ENCODE measurements around the gene FAU.

The FAU gene

DNA sequence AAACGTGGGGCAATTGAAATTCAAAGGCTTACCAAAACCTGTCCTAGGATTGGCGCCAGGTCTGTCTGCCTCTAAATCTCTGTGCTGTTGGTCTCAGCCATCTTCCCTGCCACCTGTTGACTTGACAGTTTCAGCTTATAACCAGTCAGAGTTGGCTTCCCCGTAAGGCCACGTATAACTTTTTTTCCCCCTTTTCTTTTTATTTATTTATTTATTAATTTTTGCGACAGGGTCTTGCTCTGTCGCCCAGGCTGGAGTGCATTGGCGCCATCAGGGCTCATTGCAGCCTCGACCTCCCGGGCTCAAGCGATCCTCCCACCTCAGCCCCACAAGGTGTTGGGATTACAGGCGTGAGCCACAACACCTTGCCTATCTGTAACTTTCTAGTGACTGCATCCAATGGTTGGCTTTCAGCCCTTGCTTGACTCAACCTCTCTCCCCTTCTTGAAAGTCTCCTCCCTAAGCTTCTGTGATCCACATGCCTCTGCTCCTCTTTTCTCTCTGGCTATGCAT is 13.8 kb upstream of the FAU start:
- no peak for DNase-seq

DNA sequence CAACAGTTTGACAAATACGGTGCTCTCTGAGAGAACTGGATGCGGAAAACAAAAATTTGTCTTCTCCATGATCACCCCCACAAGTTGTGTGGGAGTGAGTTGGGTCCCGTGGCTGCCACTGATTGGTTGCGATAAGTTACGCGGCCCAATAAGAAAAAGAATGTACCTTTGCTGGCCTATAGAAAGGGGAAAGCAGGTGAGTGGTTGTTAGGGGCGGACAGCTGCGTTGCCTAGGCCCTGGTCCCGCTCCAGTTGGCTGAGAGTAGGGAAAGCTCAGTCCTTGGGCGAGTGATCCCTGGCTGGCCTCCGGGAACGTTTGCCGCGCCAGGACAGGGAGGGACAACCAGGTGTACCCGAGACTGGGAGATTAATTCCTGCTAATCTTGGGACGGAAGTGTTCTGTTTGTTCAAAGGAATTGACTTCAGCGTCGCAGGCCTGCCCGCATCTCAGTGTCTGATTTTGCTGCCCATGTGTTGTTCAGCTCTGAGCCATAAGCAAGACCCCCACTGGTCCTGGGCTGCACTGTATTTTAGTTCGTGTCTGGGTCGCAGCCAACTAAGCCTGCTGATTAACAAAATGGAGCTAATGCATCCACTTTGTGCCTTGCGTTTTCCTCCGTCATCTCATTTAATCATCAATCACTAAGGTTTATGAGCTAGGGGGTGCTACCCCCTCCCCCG is 13.2 kb upstream of the FAU start:
- DNase-seq = peak; percentile 91 to 93

DNA sequence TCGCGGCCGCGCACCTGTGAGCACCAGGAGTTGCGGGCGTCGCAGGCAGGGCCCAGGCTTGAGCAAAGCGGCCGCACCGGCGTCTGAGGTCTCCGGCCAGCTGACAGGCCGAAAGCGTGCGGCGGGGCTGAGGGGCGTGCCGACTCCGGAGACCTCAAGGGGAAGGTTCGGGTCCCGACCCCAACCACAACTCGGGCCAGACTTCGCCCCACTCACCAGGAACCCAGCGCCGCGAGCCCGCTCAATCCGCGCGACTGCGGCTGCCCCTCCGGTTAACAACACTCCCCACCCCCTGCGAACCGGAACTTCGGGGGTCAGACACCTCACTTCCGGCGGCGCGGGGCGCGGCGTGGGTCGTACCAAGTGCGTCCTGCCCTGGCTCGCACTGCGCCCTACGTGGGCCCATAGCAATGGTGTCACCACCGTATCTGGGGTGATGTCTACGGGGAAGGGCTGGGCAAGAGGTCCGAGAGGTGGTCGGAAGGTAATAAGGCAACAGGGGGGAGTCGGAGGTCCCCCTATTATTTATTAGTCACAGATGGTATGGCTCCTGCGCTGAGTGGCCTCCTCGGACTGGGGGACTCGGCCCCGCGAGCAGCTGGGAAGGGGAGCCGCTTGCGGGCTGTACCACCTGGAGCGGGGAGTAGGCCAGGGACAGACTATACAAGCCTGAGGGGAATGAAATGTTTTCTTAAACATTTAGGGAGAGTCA is 12.5 kb upstream of the FAU start, which contains the start of gene SYVN1:
Gene SYVN1 (minus strand): TSS at position 280 of the 712 bp plus-strand sequence. CDS start 918 bp downstream, outside the sequence.
- peak; percentile 90 to 93 for DNase-seq

DNA sequence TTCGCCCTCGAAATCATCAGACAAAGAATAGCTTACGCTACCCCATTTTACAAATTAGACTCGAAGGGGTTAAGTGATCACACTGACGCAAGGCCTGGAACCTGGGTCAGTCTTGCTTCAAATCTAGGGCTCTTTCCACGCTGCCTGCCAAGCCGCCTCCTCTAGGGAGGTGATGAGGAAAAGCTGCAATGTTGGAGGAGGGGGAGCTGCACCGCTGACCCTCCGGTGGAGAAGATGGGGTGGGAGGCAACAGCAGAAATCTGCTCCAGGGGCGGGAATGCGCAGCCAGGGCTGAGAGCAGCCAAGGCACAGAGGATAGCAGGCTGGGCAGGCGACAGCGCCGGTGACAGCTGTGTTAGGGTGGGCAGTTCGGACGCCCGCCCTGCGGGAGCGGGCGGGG is 11.8 kb upstream of the FAU start:
- no peak for DNase-seq

DNA sequence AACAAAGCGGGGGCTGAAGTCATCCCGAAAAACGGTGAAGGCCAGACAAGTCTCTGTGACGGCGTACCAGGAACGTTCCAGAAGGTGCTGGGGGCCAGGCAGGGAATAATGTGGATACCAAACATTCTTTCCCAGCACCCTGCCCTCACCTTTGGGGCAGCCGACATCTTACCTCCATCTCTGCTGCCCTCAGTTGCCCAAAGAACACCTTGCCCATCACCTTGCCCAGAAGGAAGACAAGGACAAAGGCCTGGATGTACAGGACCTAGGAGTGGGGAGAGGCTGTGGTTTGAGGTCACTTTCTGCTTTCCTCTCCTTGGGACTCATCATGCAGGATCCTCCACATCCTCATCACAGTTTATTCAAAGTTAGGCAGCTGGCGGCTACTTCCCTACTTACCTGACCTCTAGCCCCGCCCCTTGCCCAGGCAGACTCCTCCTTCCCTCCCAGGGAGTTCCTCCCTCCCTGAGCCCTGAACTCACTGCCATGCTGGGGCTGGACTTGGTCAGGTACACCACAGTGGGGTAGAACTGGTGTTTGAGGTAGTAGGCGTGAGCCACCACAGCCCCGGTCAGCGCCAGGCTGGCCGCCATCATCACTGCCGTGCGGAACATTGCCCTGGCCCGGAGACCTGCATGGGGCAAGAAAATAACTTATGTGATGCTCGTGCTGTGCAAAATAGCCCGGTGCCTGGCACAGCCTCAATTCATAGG is 11.2 kb upstream of the FAU start:
- peak; percentile 55 to 68 for DNase-seq

DNA sequence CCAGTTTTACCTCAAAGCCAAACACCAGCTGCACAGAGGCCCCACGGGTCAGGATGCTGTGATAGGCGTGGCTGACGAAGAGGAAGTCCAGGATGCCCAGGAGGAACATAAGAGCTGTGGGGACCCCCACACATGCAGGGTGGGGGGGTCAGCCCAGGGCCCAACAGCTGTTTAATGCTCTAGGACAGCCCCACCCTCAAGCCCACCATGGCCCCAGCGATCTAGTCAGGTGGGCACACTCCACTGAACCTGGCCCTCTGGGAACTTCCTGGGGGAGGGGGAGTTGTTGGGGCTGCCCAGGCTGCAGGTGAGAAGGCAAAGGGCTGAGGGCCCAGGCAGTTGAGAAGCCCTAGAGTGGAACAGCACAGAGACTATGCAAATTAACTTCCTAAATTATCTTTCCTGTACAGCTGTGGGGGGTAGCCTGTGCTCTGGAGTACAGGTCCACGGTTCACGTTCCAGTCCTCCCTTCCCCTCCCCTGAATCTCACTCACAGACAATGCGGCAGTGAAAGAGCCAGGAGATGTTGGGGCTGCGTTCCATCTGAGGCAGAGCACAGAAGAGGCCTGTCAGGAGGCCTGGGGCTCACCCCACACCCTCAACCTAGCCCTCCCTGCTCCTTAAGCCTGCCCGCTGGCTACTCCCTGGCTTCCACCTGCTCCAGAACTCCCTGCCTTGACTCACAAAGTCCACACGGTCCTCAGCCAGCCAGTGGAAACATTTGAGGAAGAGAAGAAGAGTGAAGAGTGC is 10.5 kb upstream of the FAU start:
- peak in 1 of 2 donors; percentile 63 for DNase-seq

DNA sequence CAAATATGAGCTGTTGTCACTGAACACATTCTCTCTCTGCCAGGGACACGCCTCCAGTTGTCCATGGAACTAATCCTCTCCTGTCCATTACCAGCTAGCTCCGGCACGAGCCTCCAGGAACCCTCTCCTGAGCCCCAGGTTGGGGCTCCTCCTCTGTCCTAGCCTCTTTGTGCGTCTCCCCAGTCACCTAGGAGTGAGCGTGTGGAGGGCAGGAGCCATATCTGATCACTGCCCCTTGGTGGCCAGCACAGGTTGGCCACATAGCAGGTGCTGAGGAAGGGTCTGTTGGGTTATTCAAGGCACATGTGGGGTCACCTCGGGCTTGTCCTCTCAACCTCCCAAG is 9.9 kb upstream of the FAU start:
- no peak for DNase-seq

DNA sequence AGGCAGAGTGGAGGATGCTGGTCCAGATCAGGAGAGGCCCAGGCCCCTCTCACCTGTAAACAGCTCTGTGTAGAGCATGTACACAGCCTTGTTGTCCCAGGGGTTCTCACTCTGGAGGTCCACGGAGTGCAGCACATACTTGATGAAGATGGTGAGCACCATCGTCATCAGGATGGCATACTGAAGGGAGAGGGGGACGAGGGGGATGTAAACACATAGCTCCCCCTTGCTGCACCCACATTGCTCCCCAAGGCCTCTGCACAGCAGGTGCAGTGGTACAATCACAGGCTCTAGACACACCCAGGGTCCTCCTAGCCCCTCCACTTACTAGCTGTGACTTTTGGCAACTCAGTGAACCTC is 9.5 kb upstream of the FAU start:
- DNase-seq = no peak

DNA sequence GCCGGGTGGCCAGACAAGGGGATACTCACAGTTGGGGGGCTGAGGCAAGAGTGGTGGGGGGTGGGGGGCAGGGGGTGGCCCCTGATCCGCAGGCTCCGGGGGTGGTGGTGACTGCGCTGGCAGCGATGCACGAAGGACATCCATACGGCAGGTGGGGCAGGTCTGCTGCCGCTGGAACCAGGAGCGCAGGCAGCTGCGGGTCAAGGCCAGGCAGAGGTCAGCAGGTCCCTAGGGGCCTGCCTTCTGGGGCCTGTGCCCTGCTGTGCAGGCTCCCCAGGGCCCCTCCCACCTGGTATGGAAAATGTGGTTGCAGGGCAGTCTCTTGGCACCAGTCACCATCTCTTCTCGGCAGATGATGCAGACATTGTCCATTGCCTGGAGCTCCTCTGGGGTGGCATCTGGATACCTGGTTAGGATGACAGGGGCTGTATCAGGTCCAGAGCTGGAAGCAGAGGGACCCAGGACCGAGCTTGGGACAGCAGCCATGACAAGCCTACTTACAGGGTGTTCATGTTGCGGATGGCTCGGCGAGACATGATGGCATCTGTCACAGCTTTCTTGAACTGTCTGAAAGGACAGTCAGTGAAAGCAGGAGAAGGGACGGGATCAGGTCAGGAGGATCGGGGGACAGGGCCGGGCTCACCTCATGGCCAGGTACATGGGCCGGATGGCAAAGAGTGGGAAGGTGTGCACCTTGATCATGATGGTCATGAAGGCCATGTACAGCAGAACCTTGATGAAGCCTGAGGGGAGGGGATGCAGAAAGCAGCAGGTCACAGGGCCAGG is 8.9 kb upstream of the FAU start:
- DNase-seq = no peak

DNA sequence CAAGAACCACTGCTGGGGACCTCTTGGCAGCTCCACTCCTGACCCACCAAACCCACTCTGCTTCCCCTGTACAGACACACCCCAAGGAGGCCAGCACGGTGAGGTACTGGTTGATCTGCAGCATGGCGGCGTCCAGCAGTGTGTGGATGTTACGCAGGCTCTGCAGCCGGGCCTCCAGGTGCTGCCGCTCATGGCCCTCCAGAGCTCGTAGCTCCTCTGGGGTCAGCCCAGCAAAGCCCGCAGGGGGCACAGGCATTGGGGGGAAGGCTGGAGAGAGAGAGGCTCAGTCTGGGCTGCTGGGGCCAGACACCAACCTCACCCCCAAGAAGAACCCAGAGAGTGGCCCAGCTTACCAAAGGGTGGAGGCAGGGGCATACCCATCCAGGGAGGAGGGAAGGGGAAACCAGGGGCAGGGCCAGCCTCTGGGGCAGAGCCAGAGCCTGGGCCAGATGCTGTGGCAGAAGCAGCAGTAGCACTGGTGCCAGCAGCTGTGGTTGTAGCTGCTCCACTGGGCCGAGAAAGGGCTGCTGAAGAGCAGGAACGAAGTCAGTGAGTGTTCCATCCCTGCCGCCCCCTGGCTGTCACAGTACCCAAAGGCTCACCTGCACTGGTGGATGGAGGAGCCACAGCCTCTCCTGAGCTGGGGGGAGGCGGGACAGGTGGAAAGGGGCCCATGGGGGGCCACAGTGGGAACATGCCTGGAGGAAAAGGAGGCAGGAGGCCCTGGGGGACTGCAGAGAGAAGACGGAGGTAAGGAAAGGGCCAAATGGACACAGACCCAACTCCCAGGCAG is 7.9 kb upstream of the FAU start:
- DNase-seq = peak in 1 of 2 donors; percentile 43

DNA sequence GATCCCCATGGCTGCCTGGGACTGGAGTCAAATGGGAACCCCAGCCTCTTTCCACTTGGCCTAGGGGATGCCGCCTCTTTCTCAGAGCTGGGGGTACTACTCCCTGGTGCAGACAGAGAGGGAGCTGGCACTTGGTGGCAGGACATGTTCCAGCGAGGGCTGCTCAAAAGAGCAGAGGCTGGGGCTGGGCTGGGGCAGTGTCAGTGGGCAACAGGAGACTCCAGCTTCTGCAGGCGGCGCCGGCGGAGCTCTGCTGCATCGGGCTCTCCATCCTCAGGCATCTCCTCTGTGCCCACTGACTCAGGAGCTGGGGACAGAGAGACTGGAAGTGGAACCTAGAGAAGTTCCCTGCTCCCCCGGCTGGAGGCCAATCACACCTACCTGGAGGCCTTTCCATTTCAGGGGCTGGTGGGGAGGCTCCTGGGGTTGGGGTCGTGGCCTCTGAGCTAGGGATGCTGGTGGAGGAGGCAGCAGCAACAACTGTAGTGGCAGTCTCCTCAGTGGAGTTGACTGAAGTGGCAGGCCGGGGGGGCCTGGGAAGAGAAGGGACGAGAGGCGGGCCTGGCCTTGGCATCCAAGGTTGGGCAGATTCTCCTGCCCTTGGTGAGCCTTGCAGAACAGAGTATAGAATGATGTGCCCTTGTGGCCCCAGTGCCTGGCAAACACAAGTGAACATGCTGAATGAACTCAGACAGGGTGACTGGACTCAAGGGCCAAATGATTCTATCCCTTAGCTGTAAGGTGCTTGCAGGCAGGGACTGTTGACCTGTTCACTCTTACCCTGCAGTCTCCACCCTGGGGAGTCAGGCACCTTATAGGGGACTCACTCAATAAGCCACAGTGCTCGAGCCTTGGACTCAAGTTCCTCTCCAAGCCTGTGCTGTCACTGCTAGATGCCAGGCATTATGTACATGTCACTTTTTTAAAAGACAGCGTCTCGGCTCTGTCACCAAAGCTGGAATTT is 6.5 kb upstream of the FAU start:
- no peak for DNase-seq

DNA sequence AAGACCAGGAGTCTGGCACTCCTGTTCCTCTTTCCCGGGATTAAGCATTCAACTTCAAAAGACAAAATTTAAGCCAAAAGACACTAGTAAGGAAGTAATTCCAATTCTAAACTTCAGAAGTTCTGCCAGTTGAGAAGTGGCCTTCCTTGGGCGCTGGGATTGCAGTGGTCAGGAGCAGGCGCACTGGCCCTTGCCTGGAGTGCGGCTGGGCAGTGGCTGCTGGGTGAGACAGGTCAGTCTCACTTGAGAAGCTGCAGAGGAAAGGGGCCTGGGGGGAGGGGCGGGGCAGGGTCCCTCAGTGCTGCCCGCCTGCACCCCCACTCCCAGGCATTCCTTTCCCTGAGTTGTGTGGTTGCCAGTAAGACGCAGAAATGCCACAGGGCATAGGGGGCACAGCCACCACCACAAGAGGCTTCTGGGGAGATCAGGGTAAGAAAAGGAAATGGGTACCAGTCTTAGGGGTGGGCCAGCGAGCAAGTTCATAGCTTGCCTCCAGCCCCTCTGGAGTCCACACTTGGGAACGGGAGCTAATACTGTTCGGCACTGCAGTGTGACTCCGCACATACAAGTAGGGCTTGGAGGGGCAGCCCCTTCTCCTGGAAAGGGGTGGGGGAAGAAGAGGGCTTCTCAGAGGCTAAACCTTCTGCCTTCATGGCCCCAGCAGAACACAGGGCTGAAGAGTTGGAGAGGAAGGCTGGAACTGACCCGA is 5.7 kb upstream of the FAU start:
- no peak for DNase-seq

DNA sequence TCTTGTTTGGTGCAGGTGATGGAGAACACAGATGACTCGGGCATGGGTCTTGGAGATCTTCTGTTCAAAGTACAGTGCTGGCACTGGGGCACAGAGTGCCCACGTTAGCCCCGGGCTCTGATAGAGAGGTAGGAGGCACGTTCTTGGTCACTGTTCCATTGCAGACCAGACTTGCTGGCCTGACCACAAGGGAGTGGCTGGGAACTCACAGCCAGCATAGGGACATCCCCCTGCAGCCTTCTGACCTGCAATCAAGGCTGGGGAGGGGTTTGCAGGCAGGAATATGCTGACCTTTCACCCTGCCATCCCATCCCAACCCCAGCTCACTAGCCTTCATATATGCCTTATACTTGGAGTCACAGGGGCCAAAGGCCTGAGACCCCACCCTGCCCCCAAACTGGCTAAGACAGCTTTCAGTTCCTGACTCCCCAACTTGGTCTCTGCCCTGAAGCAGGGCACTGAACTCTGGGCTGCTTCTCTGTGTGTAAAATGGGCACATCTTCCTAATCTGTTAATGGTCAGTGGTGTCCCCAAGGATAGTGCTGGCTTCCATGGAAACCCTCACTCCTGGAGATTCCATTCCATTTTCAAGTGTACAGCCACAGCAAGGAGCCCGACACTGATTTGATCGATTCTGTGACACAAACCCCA is 4.8 kb upstream of the FAU start:
- no peak for DNase-seq

DNA sequence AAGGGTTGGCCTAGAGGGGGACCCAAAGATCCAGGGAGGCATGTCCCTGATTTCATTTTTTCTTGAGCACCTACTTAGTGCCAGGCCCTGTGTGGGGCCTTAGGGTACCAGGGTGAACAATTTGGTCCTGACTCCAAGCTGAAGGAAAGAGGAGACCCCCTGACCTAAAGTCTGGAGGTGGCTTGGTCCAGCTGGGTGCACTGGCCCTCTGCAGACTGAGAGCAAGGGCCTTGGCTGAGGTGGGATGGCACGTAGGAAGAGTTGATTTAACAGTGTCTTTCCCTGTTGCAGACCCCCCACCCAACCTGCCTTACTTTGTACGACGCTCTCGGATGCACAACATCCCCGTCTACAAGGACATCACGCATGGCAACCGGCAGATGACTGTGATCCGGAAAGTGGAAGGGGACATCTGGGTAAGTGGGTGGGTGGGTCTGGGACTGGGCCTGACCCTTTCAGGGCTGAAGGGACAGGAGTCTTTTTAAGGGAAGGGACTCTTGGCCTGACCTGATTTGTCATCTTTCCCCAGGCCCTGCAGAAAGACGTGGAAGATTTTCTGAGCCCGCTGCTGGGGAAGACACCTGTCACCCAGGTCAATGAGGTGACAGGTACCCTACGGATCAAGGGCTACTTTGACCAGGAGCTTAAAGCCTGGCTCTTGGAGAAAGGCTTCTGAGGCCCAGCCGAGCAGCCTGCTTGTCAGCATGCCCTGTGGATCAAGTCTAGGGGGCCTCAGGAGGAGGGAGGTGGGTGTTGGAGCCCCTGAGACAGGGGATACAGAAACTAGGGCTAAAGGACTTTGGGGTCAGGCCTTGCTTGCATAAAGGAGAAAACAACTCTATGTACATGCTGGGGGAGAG is 3.5 kb upstream of the FAU start:
- no peak for DNase-seq

DNA sequence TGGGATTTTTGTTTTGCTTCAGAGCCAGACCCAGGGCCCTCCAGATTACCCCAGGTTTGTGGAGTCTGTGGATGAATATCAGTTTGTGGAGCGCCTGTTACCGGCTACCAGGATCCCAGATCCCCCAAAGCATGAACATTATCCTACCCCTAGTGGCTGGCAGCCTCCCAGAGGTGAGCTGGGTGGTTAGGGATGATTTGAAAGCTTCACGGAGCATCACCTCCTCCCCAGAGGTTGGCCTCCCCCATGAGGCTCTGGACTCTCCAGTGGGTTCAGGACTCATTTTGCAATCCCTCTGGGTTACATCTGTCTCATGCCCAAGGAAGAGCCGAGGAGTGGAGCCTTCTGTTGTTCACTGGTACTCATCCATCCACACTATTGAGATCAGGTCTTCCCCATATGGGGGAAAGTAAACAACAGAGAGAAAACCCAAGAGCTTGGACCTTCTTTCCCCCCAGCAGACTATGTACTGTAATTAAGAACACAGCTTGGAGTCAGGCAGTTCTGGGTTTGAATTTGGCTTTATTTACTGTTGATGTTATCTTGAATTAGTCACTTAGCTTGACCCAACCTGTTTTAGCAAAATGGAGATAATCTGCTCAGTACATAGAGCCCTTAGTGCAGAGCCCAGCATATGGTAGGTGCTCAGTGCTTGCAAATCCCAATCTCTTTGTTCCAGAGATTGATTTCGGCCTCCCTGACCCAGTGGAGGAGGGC is 2.7 kb upstream of the FAU start:
- no peak for DNase-seq

DNA sequence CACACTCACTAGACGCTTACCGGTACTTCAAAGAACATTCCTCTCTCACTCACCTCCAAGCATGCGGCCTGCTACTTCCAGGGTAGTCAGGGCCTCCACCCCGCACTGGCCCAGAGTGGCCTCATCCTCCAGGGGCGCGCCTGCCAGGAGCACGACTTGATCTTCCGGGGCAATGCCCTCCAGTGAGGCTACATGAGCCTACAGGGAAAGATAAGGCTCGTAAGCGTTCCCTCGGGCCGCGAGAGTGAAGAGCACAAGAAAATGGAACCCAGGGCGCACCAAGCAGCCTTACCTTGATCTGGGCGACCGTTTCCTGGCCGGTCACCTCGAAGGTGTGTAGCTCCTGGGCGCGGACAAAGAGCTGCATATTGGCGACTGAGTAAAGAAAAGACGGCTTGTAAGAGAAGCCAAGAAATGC is 478 bp downstream of the FAU start:
- DNase-seq = peak; percentile 49

DNA sequence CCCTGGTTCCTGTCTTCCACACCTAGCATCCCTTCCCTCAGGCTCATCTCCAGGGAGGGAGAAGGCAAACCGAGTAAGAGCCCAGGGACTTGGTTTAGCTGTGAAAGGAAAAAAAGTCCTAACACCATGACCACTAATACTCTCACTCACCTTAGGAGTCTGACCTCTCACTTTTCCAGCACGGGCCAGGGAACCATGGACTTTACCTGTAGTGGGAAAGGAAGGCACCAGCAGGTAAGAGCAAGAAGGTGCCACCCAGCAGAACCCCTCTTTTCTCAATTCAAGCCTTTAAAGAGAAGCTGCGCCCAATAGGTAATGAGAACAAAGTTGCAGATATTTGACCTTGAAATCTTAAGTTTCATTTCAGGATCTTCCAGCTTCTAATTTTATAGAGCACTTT is 1.1 kb downstream of the FAU start:
- DNase-seq = no peak

All from CD4-positive, alpha-beta T cell treated with Interleukin-1 beta for 1 hour (primary cell).